IPS-NIHi7 (cell line): Measurements from ENCODE around the gene CELSR1.
"Not testable (repeated sequence)": the region's sequence is repeated elsewhere in the genome, so short reads cannot be mapped to it uniquely, and the experiment has no call there.

ENCODE experiments used
- DNase-seq: peaks from one replicate; pipeline ENCODE4 v3.0.0; 2012; ENCODE audit warnings: mixed read lengths; ENCODE audit errors: extremely low spot score

The CELSR1 gene

GRCh38 chr22:46328797-46329196, 208.6 kb downstream of the CELSR1 start:
- no peak for DNase-seq

- DNase-seq, result no peak
Measured at GRCh38 chr22:46327691-46328465, 209.5 kb downstream of the CELSR1 start.

DNA sequence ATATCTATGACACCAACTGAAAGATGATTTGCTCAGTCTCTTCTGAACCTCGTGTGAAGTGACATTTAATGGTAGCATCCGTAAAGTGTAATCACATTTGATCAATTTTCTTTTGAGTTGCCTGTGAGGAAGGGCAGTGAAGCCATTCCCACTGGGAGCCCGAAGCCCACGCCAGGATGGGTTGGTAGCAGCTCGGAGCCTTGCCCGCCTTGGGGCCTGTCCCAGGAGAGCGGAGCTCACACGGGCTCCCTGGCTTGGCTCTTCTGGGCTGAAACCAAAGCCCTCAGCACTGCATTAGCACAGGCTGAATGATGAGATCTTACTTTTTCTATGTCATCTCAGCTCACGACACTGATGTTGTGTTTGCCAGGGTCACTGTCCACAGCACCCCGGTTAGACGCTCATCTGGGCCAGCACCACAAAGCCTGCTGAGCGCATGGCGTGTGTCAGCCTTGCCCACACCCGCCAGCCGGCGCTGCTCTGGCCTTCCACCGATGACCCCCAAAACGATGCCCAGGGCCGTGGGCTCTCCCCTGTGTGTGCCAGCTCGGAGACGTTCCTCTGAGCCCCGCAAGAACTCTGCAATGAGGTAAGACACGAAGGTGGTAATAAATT, 211.2 kb downstream of the CELSR1 start:
- DNase-seq, result no peak

DNA sequence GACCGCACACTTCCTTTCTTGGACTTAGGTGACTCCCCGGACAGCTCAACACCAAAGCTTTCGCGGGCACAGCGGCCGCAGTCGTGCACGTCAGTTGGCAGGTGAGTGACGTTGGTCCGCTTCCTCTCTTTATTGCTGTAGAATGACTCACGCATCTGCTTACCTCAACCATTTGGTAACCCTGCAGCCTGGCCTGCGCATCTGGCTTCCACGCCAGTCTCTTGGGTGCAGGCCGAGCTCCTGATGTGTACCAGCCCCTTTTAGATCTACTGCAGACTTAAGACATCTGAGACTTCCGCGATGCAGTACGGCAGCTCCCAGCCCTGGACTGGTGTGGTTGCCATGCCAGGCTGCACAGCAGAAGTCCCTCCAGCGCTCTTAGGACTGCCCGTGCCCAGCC, 214.3 kb downstream of the CELSR1 start:
- no peak for DNase-seq

- DNase-seq, result no peak
Measured at GRCh38 chr22:46322711-46323110, 214.7 kb downstream of the CELSR1 start.

DNA sequence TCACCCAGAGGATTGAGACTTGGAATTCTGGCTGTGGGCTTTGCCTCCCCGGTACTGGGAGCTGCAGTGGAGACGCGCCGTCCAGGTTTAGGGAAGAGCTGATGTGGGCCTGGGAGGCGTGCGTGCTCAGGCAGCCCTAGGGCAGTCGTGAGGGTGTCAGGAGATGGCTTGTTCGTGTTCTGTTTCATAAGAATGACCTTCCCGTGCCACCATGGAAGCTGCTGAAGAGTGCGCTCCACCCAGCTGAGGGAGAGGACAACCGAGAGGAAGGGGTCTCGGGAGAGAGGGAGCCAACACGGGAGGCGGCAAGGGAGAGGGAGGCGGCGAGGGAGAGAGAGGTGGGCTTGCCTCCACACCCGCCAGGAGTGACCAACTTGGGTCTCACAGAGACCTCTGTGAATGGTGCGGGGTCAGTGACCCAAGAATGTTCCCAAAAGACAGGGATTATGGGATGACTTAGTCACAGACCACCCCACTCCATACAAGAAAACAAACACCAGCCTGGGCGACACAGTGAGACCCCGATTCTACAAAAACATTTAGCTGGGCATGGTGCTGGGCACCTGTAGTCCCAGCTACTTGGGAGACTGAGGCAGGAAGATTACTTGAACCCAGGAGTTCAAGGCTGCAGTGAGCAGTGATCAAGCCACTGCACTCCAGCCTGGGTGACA, 216.6 kb downstream of the CELSR1 start:
- no peak for DNase-seq

GRCh38 chr22:46320166-46320710, 217.2 kb downstream of the CELSR1 start:
- no peak for DNase-seq

DNA sequence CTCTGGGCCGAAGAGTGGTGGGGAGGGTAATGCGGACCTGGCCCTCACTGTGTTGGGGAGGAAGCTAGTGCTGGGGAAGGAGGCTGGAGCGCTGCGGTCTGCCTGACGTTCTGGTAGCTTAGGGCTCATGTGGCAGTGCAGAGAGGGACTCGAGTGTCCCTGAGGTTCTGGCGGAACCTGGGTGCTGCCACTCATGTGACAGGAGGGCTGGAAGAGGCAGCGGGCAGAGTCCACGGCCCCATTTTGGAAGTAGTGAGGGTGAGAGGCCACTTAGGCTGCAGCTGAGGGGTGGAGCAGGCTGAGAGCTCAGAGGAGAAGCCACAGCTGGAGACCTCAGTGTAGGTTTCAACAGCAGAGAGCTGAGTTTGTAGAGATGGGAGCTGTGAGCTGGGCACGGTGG, 218.1 kb downstream of the CELSR1 start:
- no peak for DNase-seq

DNA sequence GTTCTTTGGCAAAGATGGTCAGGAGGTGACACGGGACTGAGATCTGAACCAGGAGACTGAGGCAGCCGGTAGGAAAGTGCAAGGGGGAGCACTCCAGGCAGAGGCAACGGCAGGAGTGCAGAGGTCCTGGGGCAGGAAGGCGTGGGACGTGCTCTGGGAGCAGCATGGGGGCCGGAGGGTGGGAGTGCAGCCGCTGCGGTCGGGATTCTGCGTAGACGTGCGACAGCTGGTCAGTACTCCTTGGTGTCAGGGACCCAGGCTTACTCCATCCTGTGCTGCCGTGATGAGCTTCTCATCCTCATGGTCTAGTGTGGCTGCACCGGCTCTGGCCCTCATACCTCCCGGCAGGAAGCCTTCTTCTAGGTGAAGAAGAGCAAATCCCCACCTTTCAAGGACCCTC, 218.8 kb downstream of the CELSR1 start:
- no peak for DNase-seq

DNA sequence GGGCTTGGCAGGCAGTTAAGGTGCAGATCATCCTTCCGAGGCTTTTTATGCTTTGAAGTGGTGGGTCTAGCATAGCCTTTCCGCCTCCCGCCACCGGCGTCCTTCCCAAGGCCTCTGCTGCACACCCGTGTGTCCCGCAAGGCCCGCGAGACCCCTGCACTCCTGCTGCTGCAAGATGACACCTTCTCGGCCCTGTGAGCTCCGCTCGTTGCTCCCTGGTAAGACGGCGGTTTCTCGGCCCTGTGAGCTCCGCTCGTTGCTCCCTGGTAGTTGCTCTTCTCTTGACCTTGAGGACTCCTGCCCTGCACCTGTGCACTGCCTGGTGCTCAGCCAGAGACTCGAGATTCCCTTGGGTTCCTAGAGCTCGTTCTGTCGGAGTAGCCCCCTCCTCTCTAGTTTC, 219.8 kb downstream of the CELSR1 start:
- no peak for DNase-seq

- no peak for DNase-seq
Measured at GRCh38 chr22:46315976-46316375, 221.4 kb downstream of the CELSR1 start.

DNA sequence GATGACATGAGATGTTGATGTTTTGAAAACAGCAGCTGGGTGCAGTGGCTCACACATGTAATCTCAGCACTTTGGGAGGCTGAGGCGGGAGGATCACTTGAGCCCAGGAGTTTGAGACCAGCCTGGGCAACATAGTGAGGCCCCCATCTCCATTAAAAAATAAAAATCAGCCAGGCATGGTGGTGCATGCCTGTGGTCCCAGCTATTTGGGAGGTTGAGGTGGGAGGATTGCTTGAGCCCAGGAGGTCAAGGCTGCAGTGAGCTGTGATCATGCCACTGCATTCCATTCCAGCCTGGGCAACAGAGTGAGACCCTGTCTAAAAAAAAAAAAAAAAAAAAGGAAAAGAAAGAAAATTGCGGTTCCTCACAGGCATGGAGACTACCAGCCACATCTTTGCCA, 224.6 kb downstream of the CELSR1 start:
- not testable (repeated sequence) for DNase-seq

- no peak for DNase-seq
Measured at GRCh38 chr22:46312056-46312455, 225.4 kb downstream of the CELSR1 start.
